Right ventricle myocardium superior (tissue), 1 donor: Measurements from ENCODE around the gene TBC1D1. TPM values are rescaled to one million over a fixed set of nuclear protein-coding genes. Genes with fewer than 3 reads are reported as not detected.

Source experiments
- ATAC-seq: fragments of 200-7000 bp; cut with Tn5 transposase; one replicate; pipeline ENCODE4 v1.9.1; 2020; ENCODE audit warnings: mild to moderate bottlenecking; ENCODE audit not compliant: poor library complexity
- DNase-seq: peaks from one replicate; pipeline ENCODE4 v3.0.0-alpha.2; 2020
- intact Hi-C: fragments of 100-400 bp; cut with DNase I; formaldehyde crosslinking; loops from one replicate; pipeline ENCODE4 v1.11.2; 2022
- total RNA-seq: library from RNA; stranded (reverse); fragmentation: NEBNext Ultra II Directional; extraction: Animal tissue kit (Norgen Biotek cat#: 25700); gene quantifications from one replicate; pipeline ENCODE4 v1.2.1, GENCODE V29; 2021
- donor health status: DM: no; HTN: yes; CAD: no; lungs with severe emphysema.

TBC1D1 gene
- total RNA-seq, 1 donor from 2014 or later: 125 TPM

- no peak for ATAC-seq
- no peak for DNase-seq
- intact Hi-C loops: no loop called here
These were observed 226.7 kb downstream of the TBC1D1 start for GRCh38 chr4:38117591-38117990.

DNA sequence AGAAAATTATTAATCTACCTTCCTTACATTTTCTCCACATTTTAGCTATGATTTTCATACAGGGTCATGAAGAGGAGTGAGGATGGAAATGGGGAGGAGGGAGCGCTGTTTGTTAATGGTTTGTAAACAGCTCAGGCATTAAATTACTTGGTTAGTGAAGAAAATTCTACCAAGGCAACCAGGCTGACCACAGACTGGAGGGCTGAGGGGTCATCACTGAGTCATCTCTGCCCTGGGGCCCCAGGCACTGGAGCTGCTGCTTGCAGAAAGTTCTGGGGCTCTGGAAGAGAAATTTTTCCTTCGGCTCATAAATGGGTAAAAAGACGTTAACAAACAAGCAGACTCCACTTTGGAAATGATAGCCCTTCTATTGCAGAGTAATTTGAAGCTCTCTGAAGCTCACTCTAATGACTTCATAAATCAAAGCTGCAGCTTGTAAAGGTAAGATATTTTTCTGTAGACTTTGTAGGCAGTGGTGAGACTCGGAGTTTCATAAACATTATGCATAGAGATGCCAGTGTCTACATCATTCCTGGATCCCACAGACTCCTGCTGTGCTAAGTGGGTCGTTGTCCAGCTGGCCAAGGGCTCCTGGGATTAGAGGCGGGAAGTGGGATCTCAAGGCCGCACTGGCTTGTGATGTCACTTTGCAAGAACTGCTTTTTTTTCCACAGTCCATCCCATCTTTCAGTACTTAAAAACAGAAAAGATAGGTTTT lies 228.9 kb downstream of the TBC1D1 start:
- intact Hi-C loops: no loop called here
- DNase-seq: peak; percentile 53
- ATAC-seq: peak; percentile 38

- ATAC-seq (no peak), DNase-seq (no peak)
- intact Hi-C loops: no loop called here
These were observed 229.9 kb downstream of the TBC1D1 start for GRCh38 chr4:38120772-38121171.

GRCh38 chr4:38122060-38122459 lies 231.2 kb downstream of the TBC1D1 start:
- intact Hi-C loops: no loop called here
- ATAC-seq: no peak
- no peak for DNase-seq

- intact Hi-C loops: no loop called here
- no peak for ATAC-seq
These were observed 232.7 kb downstream of the TBC1D1 start for GRCh38 chr4:38123555-38123954.

GRCh38 chr4:38124961-38125360 lies 234.1 kb downstream of the TBC1D1 start:
- intact Hi-C loops: no loop called here

More at GRCh38 chr4:38123555-38123954, 232.7 kb downstream of the TBC1D1 start:
- DNase-seq: no peak

GRCh38 chr4:38125816-38126215 lies 234.9 kb downstream of the TBC1D1 start:
- DNase-seq: no peak
- no peak for ATAC-seq
- intact Hi-C loops: no loop called here

More at GRCh38 chr4:38124961-38125360, 234.1 kb downstream of the TBC1D1 start:
- no peak for ATAC-seq
- no peak for DNase-seq

- DNase-seq (no peak), ATAC-seq (peak; percentile 30)
- intact Hi-C loops: no loop called here
These were observed 237.9 kb downstream of the TBC1D1 start for GRCh38 chr4:38128478-38129459.

DNA sequence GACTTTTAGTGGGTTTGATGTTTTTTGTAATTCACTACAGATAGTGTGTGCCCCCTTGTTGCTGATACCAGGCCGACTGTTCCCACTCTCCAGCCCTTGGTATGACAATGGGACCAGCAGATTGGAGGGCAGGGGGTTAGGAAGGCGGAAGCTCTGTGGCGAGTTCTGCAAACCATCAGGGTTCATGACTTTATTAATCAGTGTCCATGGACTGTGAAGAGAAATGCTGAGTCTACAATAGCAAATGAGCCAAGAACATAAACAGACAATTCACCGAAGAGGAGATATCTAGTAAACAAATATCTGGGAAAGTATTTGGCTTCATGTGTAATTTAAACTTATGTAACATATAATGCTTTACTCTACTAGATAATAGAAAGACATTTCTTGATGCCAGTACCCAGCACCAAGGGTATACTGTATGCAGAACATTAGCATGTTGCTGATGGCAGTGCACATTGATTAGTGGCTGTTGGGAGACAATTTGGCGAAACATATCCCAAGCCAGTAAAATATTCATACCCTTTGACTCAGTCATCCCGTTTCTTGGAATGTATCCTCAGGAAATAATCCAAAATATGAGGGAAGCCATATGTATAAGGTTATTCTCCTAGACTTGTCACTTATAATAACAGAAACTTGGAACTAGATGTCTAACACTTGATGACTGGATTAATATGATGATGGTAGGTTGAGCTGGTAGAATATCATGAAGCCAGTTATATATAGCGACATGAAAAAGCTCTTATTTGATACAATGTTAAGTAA lies 238.8 kb downstream of the TBC1D1 start:
- intact Hi-C loops: no loop called here
- DNase-seq (no peak), ATAC-seq (no peak)

DNA sequence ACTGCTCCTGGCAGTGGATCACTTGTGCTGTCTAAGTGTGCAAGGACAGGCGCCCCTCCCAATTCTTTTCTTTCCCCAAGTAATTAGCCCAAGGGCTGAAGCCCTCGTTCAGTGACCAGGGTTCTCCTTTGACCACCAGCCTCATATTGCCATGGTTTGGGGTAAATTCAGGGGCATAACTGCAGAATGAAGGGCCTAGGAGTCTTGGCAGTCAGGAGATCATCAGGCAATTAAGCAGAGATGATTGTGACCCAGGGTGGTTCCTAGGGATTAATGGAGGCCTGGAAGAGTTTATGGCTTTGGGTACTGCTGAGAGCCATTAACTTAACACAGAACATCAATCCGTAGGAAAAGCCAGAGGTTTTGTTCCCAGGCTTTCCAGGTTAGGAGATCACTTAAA lies 240.0 kb downstream of the TBC1D1 start:
- ATAC-seq (no peak), DNase-seq (no peak)
- intact Hi-C loops: no loop called here

- no peak for DNase-seq
- peak; percentile 14 for ATAC-seq
- intact Hi-C loops: no loop called here
These were observed 240.6 kb downstream of the TBC1D1 start for GRCh38 chr4:38131371-38132091.

DNA sequence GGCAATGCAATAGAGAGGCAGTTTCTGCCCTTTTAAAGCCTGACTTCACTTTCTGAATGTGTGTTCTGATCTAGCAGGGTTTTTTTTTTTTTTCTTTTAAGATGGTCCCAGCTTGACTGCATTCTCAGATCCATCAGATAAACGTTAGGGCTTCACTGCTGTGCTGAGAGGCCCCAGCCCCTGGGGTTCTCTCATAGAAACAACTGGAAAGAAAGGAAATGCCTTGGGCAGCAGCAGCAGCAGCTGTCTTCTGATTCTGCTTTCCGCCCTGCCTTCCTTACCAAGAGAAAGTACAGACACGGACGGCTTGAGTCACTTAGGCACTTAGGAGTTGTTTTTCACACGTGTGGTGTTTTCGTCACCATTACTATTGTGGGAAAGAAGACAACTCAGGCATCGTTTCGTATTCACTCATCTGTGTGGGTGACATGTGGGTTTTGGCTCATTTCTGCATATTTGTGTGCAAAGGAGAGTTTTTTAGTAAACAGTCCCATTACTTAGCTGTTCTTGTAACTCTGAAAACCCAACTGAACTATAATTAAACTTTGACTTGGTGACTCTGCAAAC lies 241.3 kb downstream of the TBC1D1 start:
- ATAC-seq: peak; percentile 75
- DNase-seq: no peak
- intact Hi-C loops: no loop called here

GRCh38 chr4:38132843-38133662 lies 242.2 kb downstream of the TBC1D1 start:
- ATAC-seq (peak; percentile 20), DNase-seq (no peak)
- intact Hi-C loops: no loop called here

- intact Hi-C loops: no loop called here
- DNase-seq: no peak
- no peak for ATAC-seq
These were observed 243.0 kb downstream of the TBC1D1 start for GRCh38 chr4:38133711-38134480.

DNA sequence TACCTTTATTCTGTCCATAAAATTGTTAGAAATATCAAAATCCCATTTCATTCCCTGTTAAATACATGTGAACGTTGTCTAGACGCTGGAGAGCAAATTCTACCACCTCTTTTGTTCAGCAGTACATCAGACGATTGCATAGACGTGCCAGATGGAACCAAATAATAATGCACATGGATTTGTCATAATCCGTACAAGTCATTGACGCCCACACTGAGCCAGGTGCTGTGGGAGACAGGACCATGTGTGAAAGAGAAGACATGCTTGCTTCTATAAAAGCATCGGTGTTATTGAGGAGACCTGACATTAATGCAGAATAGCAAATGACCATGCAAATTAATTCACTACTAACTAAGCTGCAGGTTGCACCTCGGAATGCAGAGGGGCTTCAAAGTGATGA lies 244.3 kb downstream of the TBC1D1 start:
- DNase-seq: no peak
- intact Hi-C loops: no loop called here
- ATAC-seq: no peak

- intact Hi-C loops: no loop called here
- DNase-seq: no peak
- no peak for ATAC-seq
These were observed 245.7 kb downstream of the TBC1D1 start for GRCh38 chr4:38136604-38137003.

- intact Hi-C loops: no loop called here
- no peak for ATAC-seq
- DNase-seq: no peak
These were observed 246.2 kb downstream of the TBC1D1 start for GRCh38 chr4:38137080-38137479.
